ENCODE measurements around the gene MESP2.

MESP2 gene

DNA sequence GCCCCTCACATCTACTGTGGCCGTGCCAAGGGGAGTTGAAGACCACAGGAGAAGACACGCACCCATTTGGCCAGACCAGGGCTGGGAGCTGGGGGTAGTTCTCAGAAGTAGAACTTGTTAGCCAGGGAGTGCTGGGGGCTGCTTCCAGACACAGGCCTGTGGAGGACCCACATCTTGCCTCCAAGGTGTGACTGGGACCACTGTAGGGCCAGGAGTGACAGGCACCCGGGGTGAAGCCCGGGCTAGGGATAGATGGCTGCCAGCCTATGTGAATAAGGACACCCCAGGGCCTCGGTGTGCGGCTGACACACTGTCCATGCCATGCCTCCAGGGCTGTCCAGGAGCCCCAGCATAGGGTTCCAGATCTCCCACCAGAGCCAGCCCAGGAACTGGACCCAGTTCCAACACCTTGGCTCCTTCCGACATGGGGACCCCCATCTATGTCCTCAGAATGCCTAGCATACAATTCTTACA lies 36.8 kb downstream of the MESP2 start:
- in situ Hi-C loops (cut with HindIII; ENCODE audit: low sequenced_read_pairs) = no loop called here

DNA sequence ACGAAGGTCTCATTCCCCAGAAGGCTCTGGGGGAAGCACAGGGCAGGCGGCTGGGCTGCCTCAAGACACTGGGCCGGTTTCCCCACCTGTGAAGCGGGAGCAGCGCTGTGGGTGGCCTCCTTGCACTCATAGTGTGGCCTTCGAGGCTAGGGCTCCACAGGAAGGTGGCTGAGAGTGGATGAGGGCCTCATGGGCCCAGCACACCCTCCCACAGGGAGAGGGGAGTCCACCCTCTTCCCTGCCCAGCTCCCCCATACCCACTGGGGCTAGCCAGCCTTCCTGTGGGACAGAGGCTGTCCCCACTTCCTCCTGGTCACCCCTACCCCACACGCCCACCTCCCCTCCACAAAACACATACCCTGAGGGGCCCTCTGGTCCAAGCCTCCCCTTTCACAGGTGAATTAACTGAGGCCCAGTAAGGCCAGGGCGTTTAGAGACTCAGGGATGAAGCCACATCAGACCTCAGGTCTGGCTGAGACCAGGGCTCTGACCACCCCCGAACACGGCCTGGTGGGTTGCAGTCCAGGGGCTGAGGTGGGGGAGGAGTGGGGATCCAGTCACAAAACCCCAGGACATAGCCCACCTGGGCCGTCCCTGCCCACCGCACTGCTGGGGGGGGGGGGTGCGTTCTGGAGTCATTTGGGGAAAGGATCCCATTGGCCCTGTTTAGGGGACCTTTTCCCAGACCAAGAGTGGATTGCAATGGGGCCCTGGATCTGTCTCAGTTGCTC lies 37.4 kb downstream of the MESP2 start:
- in situ Hi-C loops (cut with HindIII; ENCODE audit: low sequenced_read_pairs) = no loop called here

DNA sequence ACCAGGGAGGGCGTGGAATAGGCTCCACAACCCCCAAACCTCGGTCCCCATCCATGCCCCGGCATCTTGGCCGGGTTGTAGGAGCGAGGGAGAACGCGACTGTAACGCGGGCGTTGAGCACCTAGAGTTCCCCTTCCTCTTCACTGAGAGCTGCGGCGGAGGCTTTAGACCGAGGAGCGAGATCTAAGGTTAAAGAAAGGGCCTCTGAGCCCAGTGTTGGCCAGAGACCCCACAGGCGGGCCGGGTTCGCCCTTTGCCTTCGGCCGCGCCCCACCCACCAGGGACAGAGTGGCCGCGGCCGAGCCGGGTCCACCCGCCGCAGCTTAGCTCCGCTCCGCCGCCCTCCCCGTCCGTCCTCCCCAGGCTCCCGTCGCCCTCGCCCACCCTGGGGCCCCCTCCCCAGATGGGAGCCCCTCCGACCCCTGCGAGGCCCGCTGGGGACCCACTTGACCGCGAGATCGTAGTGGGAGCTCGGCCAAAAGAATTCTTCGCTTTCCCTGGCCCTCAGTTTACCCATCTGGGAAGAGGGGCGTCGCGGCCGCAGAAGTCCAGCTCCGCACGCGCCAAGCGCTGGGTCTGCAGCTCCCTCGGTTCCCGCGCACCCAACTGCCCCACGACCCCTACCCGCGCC lies 38.1 kb downstream of the MESP2 start:
- in situ Hi-C loops (cut with HindIII; ENCODE audit: low sequenced_read_pairs) = no loop called here

DNA sequence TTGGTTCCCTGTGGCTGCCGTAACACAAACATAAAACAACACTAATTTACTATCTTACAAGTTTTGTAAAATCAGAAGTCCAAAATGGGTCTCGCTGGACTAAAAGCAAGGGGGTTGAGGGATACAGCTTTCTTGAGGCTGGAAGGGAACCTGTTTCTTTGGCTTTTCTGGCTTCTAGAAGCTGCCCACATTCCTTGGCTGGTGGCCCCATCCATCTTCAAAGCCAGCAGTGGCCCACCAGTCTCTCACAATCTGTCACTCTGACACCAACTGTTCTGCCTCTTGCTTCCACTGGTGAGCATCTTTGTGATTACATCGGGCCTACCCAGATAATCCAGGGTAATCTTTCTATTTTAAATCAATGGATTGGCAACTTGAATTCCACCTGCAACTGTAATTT lies 39.6 kb downstream of the MESP2 start:
- in situ Hi-C loops (cut with HindIII; ENCODE audit: low sequenced_read_pairs) = no loop called here

DNA sequence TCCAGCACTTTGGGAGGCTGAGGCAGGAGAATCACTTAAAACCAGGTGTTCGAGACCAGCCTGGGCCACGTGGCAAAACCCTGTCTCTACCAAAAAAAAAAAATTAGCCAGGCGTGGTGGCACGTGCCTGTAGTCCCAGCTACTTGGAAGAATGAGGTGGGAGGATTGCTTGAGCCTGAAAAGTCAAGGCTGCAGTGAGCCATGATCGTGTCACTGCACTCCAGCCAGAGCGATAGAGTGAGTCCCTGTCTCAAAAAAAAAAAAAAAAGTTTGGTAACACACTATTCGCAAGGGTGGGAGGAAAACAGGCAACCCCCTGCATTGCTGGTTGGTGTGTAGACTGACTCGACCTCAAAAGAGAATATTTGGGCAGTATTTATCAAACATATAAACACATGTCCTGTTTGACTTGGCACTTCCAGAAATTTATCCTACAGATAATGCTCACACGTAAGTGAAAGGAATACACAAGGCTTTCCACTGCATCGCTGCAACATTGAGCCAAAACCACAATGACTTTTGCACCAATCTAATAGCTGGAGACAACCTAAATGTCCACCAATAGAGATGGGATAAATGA lies 41.7 kb downstream of the MESP2 start:
- in situ Hi-C loops (cut with HindIII; ENCODE audit: low sequenced_read_pairs) = no loop called here

DNA sequence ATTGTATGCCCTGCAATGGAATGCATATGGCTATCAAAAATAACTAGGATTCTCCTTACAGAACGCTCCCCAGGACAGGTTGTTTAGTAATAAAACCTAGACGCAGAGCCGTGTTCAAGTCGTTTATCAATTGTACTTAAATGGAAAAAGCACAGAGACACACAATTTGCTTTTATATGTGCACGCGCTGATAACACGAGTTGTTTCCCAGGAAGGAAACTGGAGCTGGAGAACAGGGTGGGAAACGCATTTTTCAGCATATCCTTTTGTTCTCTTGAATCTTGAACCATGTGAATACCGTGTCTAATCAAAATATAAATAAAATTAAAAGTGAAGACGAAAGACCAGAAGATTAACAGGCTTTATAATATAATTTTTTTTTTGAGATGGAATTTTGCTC lies 42.2 kb downstream of the MESP2 start:
- in situ Hi-C loops (cut with HindIII; ENCODE audit: low sequenced_read_pairs) = no loop called here

DNA sequence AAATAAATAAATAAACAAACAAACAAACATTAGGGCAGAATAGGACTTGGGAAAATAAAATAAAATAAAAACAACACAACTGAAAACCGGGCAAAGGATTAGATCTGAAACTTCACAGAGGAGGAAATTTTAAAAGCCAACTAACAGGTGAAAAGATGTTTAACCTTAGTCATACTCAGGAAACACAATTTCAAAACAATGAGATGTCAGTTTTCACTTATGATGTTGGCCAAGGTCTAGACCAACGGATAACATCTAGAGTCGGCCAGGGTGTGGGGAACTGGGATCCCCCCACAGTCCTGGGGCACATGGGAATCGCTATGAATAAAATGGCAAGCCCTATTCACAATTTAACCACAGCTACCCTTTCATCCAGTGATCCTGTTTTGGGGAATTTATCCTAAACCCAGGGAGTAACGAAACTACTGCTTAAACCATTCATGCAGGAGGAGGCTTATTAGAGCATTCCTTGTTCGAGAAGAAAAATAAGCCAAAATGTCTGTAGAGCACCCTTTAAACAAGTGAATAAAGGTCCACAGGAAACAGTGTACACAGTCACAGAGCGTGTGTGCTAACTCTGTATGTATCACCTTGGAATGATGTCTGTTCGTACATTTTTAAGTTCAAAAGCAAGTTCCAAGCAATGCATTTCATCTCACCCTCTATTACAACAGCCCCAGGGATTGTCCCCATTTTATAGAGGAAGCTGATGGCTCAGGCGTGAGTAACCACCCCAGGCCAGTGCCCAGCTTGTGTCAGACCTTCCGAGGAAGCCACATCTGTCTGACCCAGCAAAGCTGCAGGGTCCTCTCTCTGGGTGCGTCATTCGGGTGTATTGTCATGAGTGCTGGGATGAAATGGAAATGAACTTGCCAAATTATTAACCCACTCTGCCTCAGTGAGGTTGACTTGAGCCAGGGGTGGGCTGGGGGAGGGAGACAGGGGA lies 44.8 kb downstream of the MESP2 start:
- in situ Hi-C loops (cut with HindIII; ENCODE audit: low sequenced_read_pairs) = no loop called here

DNA sequence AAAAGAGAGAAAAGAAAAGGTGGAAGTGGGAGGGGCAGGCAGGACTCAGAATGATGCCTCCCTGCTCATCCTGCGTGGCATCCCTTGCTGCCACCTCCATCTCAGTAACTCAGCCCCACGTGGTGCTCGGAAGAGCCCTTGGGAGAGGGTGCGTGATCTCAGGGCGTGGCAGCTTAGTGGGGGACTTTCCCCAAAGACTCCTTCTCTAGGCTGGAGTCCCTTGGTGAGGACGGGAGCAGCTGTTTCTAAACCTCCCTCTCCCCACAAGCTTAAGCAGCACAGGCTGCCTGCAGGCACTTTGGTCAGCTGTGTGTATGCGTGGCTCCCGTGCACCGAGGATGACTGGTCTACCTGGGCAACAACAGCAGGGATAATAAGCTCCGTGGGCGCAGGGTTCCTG lies 45.9 kb downstream of the MESP2 start:
- in situ Hi-C loops (cut with HindIII; ENCODE audit: low sequenced_read_pairs) = no loop called here

DNA sequence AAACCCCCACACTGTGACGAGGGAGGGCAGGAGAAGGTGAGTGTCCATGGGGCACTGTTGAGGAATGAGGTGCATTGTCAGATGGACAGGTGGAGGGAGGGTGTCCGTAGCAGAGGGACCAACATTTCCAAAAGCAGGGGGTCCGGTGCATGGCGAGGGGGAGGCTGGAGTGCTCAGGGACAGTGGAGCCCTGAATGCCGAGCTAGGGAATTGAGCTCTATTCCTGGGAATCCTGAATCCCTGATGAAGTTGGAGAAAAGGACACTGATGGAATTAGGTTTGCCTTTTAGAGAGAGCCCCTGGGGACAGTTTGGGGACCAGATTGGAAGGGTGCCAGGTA lies 46.4 kb downstream of the MESP2 start:
- in situ Hi-C loops (cut with HindIII; ENCODE audit: low sequenced_read_pairs) = no loop called here

DNA sequence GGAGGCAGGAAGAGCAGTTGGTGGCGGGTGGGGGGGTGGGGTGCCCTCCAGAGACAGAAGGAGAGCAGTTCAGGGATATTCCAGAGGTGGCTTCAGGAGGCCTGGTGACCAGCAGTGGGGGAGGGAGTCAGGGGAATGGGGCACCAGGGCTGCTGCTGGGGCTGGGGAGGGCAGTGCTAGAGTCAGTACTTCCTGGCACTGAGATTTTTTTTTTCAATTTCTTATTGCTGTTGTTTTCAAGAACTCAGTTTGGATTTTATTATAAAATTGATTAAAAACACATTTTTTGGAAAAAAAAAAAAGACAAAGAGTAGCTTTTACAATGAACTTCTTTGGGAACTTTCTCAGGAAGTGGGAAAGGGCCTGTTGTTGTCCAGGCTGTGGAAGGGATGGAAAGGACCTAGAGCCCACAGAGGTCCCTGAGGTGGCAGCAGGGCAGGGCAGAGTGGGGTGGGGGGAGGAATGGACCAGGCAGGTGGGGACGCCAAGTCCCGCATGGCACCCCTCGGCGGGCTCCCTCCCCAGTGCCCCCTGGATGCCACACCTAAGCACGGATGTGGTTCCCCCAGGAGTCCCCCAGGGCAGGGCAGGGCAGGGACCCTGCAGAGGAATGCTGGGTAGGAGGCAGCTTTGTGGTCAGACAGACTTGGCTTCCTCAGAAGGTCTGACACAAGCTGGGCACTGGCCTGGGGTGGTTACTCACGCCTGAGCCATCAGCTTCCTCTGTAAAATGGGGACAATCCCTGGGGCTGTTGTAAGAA lies 47.0 kb downstream of the MESP2 start:
- in situ Hi-C loops (cut with HindIII; ENCODE audit: low sequenced_read_pairs) = no loop called here

DNA sequence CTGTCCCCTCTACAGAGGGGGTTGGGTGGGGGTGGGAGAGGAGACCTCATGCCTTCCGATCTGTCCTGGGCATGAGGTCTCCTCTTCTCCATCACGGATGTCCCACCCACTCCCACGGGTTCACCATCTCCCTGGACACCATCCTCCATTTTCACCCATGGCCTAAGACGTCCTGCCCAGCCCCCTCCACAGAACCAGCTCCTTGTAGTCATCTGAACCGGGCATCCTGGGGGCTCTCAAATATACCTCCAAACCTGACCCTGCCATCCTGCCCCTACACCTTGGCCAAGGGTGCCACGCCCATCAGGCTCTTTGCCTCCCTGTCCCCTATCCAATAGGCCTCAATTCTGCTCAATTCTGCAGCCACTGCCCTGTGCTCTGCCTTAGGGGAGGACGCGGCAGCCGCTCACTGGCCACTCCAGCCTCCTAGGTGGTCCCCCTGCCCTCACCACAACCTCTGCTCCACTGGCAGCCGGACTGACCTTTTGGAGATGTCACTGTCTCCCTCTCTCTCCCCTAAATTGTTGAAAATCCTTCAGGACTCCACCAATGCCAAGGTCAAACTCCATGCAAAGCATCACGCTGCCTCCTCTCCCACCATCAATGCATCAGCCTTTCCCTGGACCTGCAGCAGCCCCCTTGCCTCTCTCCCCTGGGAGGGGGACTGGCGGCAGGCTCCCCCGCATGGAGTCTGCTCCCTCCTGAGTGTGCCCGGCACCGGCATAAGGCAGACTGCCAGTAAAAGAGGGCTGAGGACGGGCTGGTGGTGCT lies 47.9 kb downstream of the MESP2 start:
- in situ Hi-C loops (cut with HindIII; ENCODE audit: low sequenced_read_pairs) = no loop called here

DNA sequence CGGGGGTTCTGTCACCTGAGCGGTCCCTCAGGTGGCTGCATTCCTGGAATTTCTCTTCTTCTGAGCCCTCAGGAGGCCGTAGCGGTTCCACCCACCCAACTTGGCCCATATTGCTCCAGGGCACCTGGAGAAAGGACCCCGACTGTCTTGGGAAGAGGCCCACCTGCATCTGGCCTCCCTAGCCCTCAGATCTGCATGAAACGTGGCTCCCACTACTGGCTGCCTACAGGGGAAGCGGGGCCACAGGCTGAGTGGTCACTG lies 48.4 kb downstream of the MESP2 start:
- in situ Hi-C loops (cut with HindIII; ENCODE audit: low sequenced_read_pairs) = no loop called here

DNA sequence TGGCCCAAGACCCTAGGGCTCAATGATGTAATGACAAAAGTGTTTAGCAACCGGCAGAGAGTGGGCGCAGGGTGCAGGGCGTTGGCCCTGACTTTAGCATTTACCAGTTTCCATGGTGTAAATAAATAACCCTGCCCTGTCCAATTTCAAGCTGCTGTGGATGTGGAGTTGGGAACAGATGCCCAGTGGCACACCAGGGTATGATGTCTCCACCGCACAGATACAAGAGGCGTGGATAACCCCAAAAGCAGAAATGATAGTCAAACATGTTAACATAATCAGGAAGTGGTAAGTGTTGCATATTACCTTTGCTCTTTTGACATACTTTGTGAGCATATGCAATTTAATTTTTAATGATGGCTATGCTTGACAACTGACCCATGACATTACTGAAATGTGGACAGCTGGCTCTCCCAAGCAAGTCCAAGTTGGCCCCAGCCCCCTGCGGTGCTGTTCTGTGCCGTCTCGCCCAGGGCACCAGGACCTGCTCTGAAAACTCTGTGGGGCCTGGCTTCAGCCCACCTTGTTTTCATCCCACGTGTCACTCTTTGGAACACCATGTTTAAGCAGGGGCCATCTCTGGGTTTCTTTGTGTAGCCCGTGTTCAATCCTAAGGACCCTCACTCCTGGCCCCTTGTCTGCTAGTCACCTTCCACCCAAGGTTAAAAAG lies 49.3 kb downstream of the MESP2 start:
- in situ Hi-C loops (cut with HindIII; ENCODE audit: low sequenced_read_pairs) = no loop called here

DNA sequence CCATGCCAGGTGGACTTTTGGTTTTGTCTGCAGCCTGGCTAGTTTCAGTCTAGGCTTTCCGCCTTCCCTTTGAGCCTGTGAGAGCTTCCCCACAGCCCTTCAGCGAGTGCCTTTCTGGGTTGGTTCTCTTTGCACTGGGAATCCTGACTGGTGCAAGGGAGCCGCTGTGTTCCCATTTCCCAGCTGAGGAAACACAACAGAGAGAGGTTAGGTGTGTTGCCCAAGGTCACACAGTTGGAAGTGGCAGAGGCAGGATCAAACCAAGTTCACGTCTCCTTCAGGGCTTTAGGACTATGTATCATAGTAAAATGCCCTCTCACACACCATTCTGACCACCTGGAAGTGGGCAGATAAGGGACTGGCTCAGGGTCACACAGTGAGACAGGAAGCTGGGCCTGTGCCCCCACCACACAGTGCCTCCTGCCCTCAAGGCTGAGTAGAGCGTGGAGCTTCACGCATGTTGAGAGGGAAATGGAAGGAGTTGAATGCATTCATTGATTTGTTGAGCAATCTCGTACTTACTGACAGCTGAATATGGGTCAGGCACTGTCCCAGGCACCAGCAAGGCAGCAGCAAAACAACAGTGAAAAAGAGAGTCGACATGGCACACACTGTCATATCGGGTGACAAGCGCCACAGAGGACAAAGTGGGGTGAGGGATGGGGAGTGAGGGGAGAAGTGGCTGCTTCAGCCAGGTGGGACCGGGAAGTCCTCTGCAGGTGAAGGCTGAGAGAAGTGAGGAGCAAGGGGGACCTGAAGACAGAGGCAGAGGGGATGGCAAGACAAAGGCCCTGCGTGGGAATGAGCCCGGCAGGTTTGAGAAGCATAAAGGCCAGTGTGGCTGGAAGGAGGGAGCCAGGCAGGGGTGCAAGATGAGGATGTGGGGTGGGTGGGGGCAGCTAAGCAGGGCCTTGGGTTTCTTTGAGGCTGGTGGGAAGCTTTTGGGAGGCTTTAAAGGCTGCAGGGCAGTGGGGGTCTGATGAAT lies 50.8 kb downstream of the MESP2 start:
- in situ Hi-C loops (cut with HindIII; ENCODE audit: low sequenced_read_pairs) = no loop called here

DNA sequence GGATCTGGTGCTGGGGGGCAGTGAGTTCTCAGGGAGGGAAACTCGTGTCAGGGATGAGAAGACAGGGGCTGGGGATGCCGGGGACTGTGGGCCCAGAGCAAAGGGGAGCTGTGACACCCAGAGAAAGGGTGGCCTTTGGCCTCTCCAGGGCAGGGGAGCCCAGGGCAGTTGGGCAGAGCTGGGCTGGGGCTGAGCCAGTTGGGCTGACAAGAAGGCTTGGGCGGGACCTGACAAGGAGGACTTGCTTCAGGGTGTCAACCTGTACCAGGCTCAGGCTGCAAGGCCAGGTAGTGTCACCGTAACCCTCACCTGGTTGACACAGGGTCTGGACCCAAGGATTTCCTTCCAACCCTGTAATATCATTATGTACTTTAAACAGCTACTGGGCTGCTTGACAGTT lies 51.7 kb downstream of the MESP2 start:
- in situ Hi-C loops (cut with HindIII; ENCODE audit: low sequenced_read_pairs) = no loop called here
